ENCODE data around the gene MBD1.
"Not testable (repeated sequence)": the region's sequence is repeated elsewhere in the genome, so short reads cannot be mapped to it uniquely, and the experiment has no call there.

MBD1 gene

GRCh38 chr18:50281295-50281971 is at the start of gene MBD1:
MBD1 (minus strand) TSS chr18:50281523; CDS start chr18:50279992, 1,531 bp downstream.
- peak; percentile 92 for DNase-seq (ENCODE audit: low read depth in 2 of 2)

- DNase-seq (ENCODE audit: low read depth in 2 of 2) = no peak
Measured at GRCh38 chr18:50330176-50330575, 48.9 kb upstream of the MBD1 start.

GRCh38 chr18:50327983-50328382 is 46.7 kb upstream of the MBD1 start:
- DNase-seq (ENCODE audit: low read depth in 2 of 2) = no peak

GRCh38 chr18:50320719-50321118 is 39.4 kb upstream of the MBD1 start:
- no peak for DNase-seq (ENCODE audit: low read depth in 2 of 2)

- DNase-seq (ENCODE audit: low read depth in 2 of 2) = no peak
Measured at GRCh38 chr18:50315100-50315871, 34.0 kb upstream of the MBD1 start.

GRCh38 chr18:50313873-50314460 is 32.6 kb upstream of the MBD1 start:
- DNase-seq (ENCODE audit: low read depth in 2 of 2) = no peak

- no peak for DNase-seq (ENCODE audit: low read depth in 2 of 2)
Measured at GRCh38 chr18:50313031-50313607, 31.8 kb upstream of the MBD1 start.

- no peak for DNase-seq (ENCODE audit: low read depth in 2 of 2)
Measured at GRCh38 chr18:50312296-50313030, 31.1 kb upstream of the MBD1 start.

GRCh38 chr18:50311650-50312049 is 30.3 kb upstream of the MBD1 start:
- no peak for DNase-seq (ENCODE audit: low read depth in 2 of 2)

- no peak for DNase-seq (ENCODE audit: low read depth in 2 of 2)
Measured at GRCh38 chr18:50310080-50310479, 28.8 kb upstream of the MBD1 start.

GRCh38 chr18:50308851-50309250 is 27.5 kb upstream of the MBD1 start:
- not testable (repeated sequence) for DNase-seq (ENCODE audit: low read depth in 2 of 2)

GRCh38 chr18:50307738-50308470 is 26.6 kb upstream of the MBD1 start:
- DNase-seq (ENCODE audit: low read depth in 2 of 2) = peak; percentile 79 to 86

GRCh38 chr18:50307400-50307737 is 26.0 kb upstream of the MBD1 start:
- no peak for DNase-seq (ENCODE audit: low read depth in 2 of 2)

- no peak for DNase-seq (ENCODE audit: low read depth in 2 of 2)
Measured at GRCh38 chr18:50306944-50307343, 25.6 kb upstream of the MBD1 start.

- DNase-seq (ENCODE audit: low read depth in 2 of 2) = no peak
Measured at GRCh38 chr18:50301074-50301473, 19.8 kb upstream of the MBD1 start.

- no peak for DNase-seq (ENCODE audit: low read depth in 2 of 2)
Measured at GRCh38 chr18:50299626-50300388, 18.5 kb upstream of the MBD1 start.

- no peak for DNase-seq (ENCODE audit: low read depth in 2 of 2)
Measured at GRCh38 chr18:50298443-50299284, 17.3 kb upstream of the MBD1 start.

GRCh38 chr18:50297621-50298442 is 16.5 kb upstream of the MBD1 start:
- peak; percentile 54 to 63 for DNase-seq (ENCODE audit: low read depth in 2 of 2)

- no peak for DNase-seq (ENCODE audit: low read depth in 2 of 2)
Measured at GRCh38 chr18:50293039-50293438, 11.7 kb upstream of the MBD1 start.
